OCI-LY7 (cell line): Measurements from ENCODE around the gene ZNF605. TPM values are rescaled to one million over a fixed set of nuclear protein-coding genes. Genes with fewer than 3 reads are reported as not detected.

Experiments used
- BruUV-seq: library from RNA; stranded (reverse); fragments of 400-500 nt; replicated peaks from 2 replicates; lab custom pipeline; 2021; lab: Mats Ljungman, UMichigan
- CTCF ChIA-PET: fragments of 300-600 bp; sonication (Branson Sonifier 250); formaldehyde crosslinking; loops from one replicate; lab custom pipeline; 2022; ENCODE audit warnings: antibody characterized with exemption; ENCODE audit not compliant: unreplicated experiment; lab: Charles Lee
- POLR2A ChIA-PET: fragments of 300-600 bp; sonication (Branson Sonifier 250); formaldehyde crosslinking; loops from one replicate; lab custom pipeline; 2022; ENCODE audit warnings: antibody characterized with exemption; lab: Charles Lee
- DNase-seq: peaks from one replicate; pipeline ENCODE4 v3.0.0-alpha.2; 2015; ENCODE audit warnings: low spot score
- H2AFZ ChIP-seq: fragments of 200-600 bp; sonication (generic), shearing (Covaris generic); 2 replicates; pipeline ENCODE4 v1.6.1; 2014; ENCODE audit warnings: mild to moderate bottlenecking, antibody characterized with exemption, low read length, moderate library complexity
- H3K27ac ChIP-seq: fragments of 200-600 bp; sonication (generic); 2 replicates; pipeline ENCODE4 v1.5.1; 2014; ENCODE audit warnings: mixed run types, low read depth, mild to moderate bottlenecking, moderate library complexity, low read length, inconsistent platforms; ENCODE audit not compliant: poor library complexity, severe bottlenecking
- H3K36me3 ChIP-seq: fragments of 200-600 bp; sonication (generic); 2 replicates; pipeline ENCODE4 v1.6.1; 2014; ENCODE audit warnings: mild to moderate bottlenecking, antibody characterized with exemption, low read length, moderate library complexity, mixed read lengths; ENCODE audit not compliant: insufficient read depth
- H3K4me1 ChIP-seq: fragments of 200-600 bp; sonication (generic); 2 replicates; pipeline ENCODE4 v1.5.1; 2014; ENCODE audit warnings: mild to moderate bottlenecking, low read length; ENCODE audit not compliant: insufficient read depth, poor library complexity, severe bottlenecking
- H3K4me2 ChIP-seq: fragments of 200-600 bp; sonication (generic); 2 replicates; pipeline ENCODE4 v1.6.1; 2014; ENCODE audit warnings: mild to moderate bottlenecking, low read length
- H3K4me3 ChIP-seq: fragments of 200-600 bp; sonication (generic); 2 replicates; pipeline ENCODE4 v1.5.1; 2014; ENCODE audit warnings: mild to moderate bottlenecking, low read depth, low read length; ENCODE audit not compliant: poor library complexity, severe bottlenecking
- H3K79me2 ChIP-seq: fragments of 200-600 bp; sonication (generic); 2 replicates; pipeline ENCODE4 v1.6.1; 2016; ENCODE audit warnings: low read depth, mild to moderate bottlenecking, low read length, moderate library complexity, mixed read lengths; ENCODE audit not compliant: insufficient read depth
- H3K9me2 ChIP-seq: fragments of 200-600 bp; sonication (generic); 2 replicates; pipeline ENCODE4 v1.6.1; 2016; ENCODE audit warnings: mild to moderate bottlenecking, low read length, mixed read lengths; ENCODE audit not compliant: insufficient read depth
- H3K9me3 ChIP-seq: fragments of 200-600 bp; sonication (generic); 2 replicates; pipeline ENCODE4 v1.6.1; 2014; ENCODE audit warnings: mild to moderate bottlenecking, mixed run types, low read length, mixed read lengths
- H4K20me1 ChIP-seq: fragments of 200-600 bp; sonication (generic); 2 replicates; pipeline ENCODE4 v1.6.1; 2014; ENCODE audit warnings: mild to moderate bottlenecking, antibody characterized with exemption, low read length, moderate library complexity, mixed read lengths; ENCODE audit not compliant: insufficient read depth
- EZH2phosphoT487 ChIP-seq: fragments of 200-600 bp; sonication (generic); IDR thresholded peaks from 2 replicates; pipeline ENCODE4 v1.6.1; 2018; ENCODE audit warnings: low read depth, borderline replicate concordance, mild to moderate bottlenecking, mixed run types, antibody characterized with exemption, low read length, moderate library complexity, mixed read lengths
- intact Hi-C: fragments of 100-400 bp; cut with micrococcal nuclease; formaldehyde crosslinking; loops from one replicate; pipeline ENCODE4 v1.10.0; 2022; ENCODE audit not compliant: unreplicated experiment
- total RNA-seq, 2 experiments: library from RNA; depleted of rRNA in 1 of 2; stranded (reverse); fragments of >200 nt in 1 of 2; shearing (Covaris generic) in 1 of 2; gene quantifications; 2 replicates each; pipeline ENCODE4 v1.2.3, GENCODE V29; 2014 to 2022
- TF ChIP-seq, protein P1 (sequence below): fragments of 200-600 bp; sonication (generic); conservative IDR thresholded peaks from 2 replicates; pipeline ENCODE4 v1.5.1; 2014; ENCODE audit warnings: mild to moderate bottlenecking, antibody characterized with exemption, low read length, moderate library complexity, mixed read lengths

Gene ZNF605
- total RNA-seq, 2 experiments from 2014 or later: 6.6 to 13.9 TPM

DNA sequence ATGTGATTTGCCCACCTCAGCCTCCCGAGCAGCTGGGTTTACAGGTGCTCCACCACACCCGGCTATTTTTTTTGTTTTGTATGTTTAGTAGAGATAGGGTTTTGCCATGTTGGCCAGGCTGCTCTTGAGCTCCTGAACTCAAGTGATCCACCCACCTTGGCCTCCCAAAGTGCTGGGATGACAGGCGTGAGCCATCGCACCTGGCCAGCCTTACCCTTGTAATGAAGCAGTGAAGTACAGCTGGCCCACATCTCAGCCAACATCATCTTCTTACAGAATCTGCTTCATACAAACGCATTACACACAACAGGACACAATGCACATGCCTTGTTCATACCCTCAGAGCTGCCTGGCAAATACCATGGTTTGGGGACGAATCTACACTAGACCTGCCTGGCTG, 37.4 kb downstream of the ZNF605 start:
- no peak overlapping the region for H3K4me3 ChIP-seq
- intact Hi-C loops: no loop called here
- POLR2A ChIA-PET: no interaction called here

DNA sequence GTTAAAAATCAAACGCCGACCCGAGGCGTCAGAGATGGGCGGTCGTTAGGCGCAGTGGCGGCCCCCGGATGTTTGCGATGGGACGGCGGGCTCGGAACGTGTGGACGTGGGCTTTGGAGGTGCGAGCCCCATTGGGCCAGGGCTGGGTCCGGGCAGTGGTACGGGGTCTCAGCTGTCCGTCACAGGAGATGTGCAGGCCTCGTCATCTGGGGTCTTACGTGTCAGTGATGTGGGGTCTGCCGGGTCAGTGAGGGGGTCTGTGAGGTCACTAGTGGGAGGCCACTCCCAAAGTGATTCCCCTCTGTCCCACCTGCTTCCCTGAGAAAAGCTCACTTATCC, 47.1 kb downstream of the ZNF605 start:
- Histone ChIP-seq H4K20me1 (no peaks in the 10 kb centered on the region), H2AFZ (peak overlapping the region; percentile 88), H3K27ac (peak overlapping the region; percentile 73), H3K4me3 (peak overlapping the region; percentile 75), H3K4me2 (peak overlapping the region; percentile 71), H3K4me1 (peaks cover 15% of the 10 kb centered on the region), H3K79me2 (no peaks in the 10 kb centered on the region), H3K9me3 (peaks cover 13% of the 10 kb centered on the region; the same call in 1 of the 2 replicates), H3K36me3 (no peaks in the 10 kb centered on the region), H3K9me2 (no peaks in the 10 kb centered on the region)
- no peak for DNase-seq
- TSS peak; percentile 86 for BruUV-seq
- ChIA-PET POLR2A (interaction anchor here (1.0 to 1.1 kb wide), 2 partner anchors 8 to 77 kb away, joined by 3 read pairs; partner anchors contain the start of gene ZNF26), CTCF (no interaction called here)
- TF ChIP-seq EZH2phosphoT487: no peak
- TF ChIP-seq, protein P1, sequence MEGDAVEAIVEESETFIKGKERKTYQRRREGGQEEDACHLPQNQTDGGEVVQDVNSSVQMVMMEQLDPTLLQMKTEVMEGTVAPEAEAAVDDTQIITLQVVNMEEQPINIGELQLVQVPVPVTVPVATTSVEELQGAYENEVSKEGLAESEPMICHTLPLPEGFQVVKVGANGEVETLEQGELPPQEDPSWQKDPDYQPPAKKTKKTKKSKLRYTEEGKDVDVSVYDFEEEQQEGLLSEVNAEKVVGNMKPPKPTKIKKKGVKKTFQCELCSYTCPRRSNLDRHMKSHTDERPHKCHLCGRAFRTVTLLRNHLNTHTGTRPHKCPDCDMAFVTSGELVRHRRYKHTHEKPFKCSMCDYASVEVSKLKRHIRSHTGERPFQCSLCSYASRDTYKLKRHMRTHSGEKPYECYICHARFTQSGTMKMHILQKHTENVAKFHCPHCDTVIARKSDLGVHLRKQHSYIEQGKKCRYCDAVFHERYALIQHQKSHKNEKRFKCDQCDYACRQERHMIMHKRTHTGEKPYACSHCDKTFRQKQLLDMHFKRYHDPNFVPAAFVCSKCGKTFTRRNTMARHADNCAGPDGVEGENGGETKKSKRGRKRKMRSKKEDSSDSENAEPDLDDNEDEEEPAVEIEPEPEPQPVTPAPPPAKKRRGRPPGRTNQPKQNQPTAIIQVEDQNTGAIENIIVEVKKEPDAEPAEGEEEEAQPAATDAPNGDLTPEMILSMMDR: no peak
- intact Hi-C loops: loop anchor here (5.0 kb wide), 1 partner anchor 87 kb away; no protein-coding TSS in a partner anchor

More for the DNA sequence above, 37.4 kb downstream of the ZNF605 start:
- Histone ChIP-seq H3K9me2 (no peaks in the 10 kb centered on the region), H2AFZ (no peak overlapping the region), H3K27ac (no peak overlapping the region), H3K9me3 (peaks cover 41% of the 10 kb centered on the region), H4K20me1 (no peaks in the 10 kb centered on the region), H3K4me1 (no peaks in the 10 kb centered on the region), H3K4me2 (no peak overlapping the region), H3K36me3 (no peaks in the 10 kb centered on the region), H3K79me2 (no peaks in the 10 kb centered on the region)
- CTCF ChIA-PET: no interaction called here
- TF ChIP-seq, protein P1: no peak
- TF ChIP-seq EZH2phosphoT487: no peak
- BruUV-seq: no TSS peak
- DNase-seq: no peak
